Airway epithelial cell (primary cell): ENCODE results near the gene ILKAP. TPM values are rescaled to one million over a fixed set of nuclear protein-coding genes. Genes with fewer than 3 reads are reported as not detected.

Experiments used
- total RNA-seq: library from RNA; depleted of rRNA; stranded (reverse); fragments of >200 nt; gene quantifications from 2 replicates; pipeline ENCODE4 v1.2.3, GENCODE V29; 2015

The ILKAP gene, protein sequence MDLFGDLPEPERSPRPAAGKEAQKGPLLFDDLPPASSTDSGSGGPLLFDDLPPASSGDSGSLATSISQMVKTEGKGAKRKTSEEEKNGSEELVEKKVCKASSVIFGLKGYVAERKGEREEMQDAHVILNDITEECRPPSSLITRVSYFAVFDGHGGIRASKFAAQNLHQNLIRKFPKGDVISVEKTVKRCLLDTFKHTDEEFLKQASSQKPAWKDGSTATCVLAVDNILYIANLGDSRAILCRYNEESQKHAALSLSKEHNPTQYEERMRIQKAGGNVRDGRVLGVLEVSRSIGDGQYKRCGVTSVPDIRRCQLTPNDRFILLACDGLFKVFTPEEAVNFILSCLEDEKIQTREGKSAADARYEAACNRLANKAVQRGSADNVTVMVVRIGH
- total RNA-seq: 19.3 and 19.6 TPM in 2 replicates

DNA sequence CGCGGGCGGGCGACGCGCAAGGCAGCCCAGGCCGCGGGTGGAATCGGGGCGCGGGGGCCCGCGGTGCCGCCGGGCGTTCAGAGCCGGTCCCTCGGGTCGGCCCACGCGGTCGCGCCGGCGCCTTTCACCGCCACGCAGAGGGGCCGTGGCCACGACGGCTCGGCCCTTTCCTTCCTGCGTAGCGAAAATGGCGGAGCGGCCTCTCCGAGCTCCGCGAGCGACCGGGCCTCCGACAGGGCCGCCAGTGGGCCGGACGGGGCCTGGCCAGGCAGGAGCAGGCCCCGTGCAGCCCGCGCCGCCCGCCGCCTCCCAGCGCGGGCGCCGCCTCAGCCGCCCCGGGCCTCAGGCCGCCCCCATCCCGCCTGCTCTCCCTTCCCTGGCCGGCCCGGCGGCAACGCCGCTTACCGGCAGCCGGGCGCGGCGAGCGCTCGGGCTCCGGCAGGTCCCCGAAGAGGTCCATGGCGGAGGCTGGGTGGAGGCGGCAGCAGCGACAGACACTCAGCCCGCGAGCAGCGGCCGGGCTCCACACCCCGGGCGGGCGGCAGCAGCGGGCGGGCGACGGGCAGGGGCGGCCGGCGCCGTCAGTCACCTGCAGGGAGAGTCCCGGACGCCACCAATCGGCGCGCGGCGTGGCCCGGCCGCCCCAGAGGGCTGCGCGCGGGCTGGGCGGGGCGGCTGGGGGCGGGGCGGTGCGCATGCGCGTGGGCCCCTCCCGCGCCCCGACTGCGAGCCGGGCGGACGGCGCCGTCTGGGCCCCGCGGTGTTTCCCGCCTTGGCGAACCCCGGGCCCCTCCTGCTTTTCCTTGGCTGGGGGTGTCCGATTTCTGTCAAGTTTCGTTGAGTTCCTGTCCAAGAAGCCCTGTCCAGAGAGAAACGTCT is at the start of gene ILKAP:
Gene ILKAP, minus strand, starts transcription at position 602 of the 879 bp plus-strand sequence. Its CDS starts 142 bp downstream, at position 460.

DNA sequence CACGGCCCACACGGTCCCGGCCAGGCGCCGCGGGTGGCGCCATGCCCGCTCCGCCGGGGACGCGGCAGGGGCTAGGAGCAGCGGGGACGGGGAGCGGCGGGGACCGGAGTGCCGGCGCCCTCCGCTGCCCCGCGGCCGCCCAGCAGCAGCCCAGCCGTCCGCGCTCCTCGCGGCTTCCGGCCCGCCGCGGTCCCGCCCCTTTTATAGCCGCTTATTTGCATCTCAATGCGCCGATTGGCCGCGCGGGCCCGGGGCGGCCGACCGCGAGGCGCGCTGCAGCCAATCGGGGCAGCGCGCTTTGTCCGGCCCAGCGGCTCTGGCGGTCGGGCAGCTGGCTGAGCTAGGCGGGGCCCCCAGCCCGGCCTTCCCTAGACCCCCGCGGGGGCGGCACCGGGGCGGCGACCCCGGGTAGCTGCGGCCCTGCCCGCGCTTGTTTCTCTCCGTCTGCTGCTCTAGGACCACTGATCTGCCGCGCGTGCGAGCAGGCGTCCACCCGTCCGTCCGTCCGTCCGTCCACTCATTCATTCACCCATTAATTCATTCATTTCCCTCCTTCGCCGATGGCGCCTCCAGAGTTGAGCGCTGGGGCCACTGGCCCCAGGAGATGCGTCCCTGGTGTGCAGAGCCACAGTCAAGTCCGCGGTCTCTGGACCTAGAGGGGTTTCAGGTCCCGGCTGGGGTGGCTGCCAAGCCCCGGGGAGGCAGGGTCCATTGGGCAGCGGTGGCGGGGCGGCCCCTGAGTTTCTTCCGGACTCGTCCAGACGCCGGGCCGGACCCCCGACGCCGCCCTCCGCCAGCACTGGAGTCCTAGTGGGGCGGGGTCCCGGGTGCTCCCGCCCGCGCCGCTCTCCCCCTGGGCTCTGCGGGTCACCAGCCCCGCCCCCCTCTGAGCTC is 36.6 kb upstream of the ILKAP start, which contains the start of gene HES6:
Gene HES6, minus strand, starts transcription at position 176 of the 894 bp plus-strand sequence. Its CDS starts 133 bp downstream, at position 43.

DNA sequence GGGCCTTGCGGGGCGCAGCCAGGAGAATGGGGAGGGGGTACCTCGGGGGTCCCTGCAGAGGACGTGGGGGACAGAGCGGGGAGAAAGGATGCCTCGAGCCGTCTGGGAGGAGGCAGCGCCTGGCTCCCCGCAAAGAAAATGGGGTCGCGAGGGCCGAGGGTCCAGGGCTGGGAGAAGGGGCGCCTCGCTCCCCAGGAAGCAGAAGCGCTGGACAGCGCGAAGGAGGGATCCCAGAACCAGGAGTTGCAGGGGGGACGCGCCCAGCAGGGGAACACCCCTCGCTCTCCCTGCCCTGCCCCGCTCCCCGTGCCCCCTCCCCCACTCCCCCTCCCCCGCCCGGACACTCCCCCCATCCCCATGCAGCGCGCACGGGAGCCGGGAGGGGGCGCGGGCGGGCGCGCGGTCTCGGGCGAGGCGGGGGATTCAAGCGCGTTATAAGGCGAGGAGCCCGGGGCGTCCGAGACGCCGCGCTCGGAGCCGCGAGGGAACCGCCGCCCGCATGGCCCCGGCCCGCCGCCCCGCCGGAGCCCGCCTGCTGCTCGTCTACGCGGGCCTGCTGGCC is 44.9 kb downstream of the ILKAP start, which contains the start of gene ERFE:
Gene ERFE, plus strand, starts transcription at position 462 of the 562 bp plus-strand sequence. Its CDS starts 38 bp downstream, at position 500.

DNA sequence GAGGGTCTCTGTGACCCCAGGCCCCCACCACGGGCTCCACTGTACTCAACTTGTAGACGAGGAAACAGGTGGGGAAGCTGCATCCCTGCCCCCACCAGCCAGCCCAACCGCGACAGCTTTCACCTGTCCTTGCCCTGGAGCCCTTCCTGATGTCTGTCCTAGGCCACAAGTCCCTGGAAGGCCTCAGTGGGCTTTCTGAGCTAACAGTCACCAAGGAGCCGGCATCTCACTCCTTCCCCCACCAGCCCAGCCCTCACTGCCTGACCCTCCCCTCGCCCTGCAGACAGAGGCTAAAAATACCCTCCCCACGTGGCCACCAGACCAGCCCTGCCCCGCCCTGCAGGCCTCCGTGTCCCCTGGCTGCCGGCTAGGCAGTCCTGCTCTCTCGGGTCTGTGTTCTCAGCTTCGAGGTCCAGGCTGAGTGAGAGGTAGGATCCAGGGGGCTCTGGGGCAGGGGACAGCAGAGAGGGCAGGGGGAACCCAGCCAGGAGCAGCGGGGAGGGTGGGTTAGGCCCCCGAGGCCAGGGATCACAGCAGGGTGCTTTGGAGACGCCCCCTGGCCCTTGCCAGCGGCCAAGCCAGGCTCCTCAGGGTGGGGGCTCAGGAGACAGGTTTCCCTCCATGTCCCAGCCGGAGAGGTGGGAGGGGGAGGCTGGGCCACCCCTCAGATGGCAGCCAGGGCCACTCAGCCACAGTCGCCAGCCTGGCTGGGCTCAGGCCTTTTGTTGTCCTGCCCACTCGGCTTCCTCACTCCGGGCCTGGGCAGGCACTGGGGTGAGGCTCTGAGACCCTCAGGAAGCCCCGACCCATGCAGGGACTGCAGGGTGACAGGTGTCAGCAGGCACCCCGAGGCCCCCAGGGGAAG is 64.9 kb downstream of the ILKAP start, which contains the start of gene KLHL30:
Gene KLHL30, plus strand, starts transcription at position 338 of the 865 bp plus-strand sequence. CDS start 2,087 bp downstream, outside the sequence.

Other genes with a start within 250 kb of the ILKAP start
- 84.0 and 85.6 TPM in 2 replicates for gene UBE2F, start 236.7 kb downstream of the ILKAP start, total RNA-seq
- 12.9 and 20.5 TPM in 2 replicates for gene SCLY, start 142.7 kb downstream of the ILKAP start, total RNA-seq
- 0.28 TPM in 1 of 2 replicates, not detected in the other for gene ESPNL, start 103.4 kb downstream of the ILKAP start, total RNA-seq
- gene KLHL30, start 65.0 kb downstream of the ILKAP start, total RNA-seq: 0.07 TPM in 1 of 2 replicates, not detected in the other
- 0.56 and 2.0 TPM in 2 replicates for gene ERFE, start 44.7 kb downstream of the ILKAP start, total RNA-seq
- gene HES6, start 36.3 kb upstream of the ILKAP start, total RNA-seq: 4.2 and 5.4 TPM in 2 replicates
- 8.2 and 9.7 TPM in 2 replicates for gene PER2, start 84.9 kb upstream of the ILKAP start, total RNA-seq
- 7.6 and 12.2 TPM in 2 replicates for gene TRAF3IP1, start 116.8 kb upstream of the ILKAP start, total RNA-seq
- 15.5 and 18.0 TPM in 2 replicates for gene ASB1, start 223.2 kb upstream of the ILKAP start, total RNA-seq